HG02981 (cell line): ENCODE results near the gene MAL.

Source experiments
- ATAC-seq: cut with Tn5 transposase; IDR thresholded peaks from one replicate; pipeline ENCODE4 v1.9.1; 2021; ENCODE audit warnings: mild to moderate bottlenecking, moderate library complexity; ENCODE audit not compliant: unreplicated experiment

Gene MAL

GRCh38 chr2:95025406-95026319, at the start of gene MAL:
TSS of gene MAL (plus strand) at chr2:95025708. CDS start at chr2:95025793, 85 bp downstream.
- no peak for ATAC-seq

DNA sequence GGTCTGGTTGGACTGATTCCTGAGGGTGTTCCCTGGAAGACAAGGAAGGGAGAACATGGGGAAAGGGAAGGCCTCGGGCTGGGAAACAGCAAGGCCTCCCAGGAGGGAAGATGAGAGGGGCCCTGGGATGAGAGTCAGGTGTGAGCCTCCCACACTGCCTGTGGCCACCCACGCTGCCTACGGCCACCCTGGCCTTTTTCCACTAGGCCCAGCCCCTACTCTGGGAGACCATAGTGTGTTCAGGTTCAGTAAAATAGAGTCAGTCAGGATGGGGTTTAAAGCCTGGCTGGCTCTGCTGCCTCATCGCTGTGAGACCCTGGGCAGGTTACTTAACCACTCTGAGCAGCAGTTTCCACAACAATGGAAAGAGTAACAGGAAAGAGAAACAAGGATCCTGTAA, 47.7 kb upstream of the MAL start:
- ATAC-seq = no peak

DNA sequence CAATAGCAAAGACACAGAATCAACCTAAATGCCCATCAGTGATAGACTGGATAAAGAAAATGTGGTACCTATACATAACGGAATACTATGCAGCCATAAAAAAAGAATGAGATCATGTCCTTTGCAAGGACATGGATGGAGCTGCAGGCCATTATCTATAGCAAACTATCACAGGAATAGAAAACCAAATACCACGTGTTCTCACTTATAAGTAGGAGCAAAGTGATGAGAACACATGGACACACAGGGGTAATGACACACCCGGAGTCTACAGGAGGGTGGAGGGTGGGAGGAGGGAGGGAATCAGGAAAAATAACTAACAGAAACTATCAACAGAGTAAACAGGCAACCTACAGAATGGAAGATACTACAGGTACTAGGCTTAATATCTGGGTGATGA, 46.6 kb upstream of the MAL start:
- no peak for ATAC-seq

GRCh38 chr2:94979406-94980375, 45.8 kb upstream of the MAL start:
- no peak for ATAC-seq

DNA sequence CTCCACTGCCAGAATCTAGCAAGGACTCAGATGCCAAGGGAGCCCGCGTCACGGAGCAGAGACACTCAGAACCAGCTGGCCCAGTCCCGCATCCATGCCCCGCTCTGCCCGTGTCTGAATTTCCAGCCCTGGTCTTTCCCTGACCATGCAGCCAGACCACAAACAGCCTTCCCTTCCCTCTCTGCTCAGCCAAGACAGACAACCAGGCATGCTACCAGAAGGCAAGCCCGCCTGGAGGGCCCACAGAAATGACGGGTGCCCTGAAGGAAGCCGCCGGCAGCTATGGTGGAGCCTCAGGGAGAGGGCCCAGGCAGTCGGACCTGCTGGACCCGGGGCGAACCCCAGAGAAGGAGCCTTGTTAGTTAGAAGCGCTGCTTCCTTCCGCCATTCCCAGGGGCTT, 45.1 kb upstream of the MAL start:
- no peak for ATAC-seq

DNA sequence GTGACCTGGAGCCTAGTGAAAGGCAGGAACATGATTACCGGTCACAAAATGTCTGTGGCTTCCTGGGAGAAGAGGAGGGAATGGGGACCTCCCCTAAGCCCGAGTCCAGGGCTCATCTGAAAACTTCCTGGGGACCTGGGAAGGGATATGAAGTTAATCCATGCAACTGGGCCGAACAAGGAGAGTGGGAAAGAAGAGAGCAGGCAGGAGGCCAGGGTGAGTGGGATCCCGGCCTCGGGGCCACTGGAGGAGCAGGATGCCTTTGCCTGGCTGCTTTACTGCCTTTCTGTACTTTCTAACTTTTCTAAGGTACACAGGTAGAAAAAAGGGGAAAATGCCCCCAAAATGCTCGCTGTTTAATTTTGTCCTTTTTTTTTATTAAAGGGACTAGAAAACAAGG, 43.4 kb upstream of the MAL start:
- no peak for ATAC-seq

DNA sequence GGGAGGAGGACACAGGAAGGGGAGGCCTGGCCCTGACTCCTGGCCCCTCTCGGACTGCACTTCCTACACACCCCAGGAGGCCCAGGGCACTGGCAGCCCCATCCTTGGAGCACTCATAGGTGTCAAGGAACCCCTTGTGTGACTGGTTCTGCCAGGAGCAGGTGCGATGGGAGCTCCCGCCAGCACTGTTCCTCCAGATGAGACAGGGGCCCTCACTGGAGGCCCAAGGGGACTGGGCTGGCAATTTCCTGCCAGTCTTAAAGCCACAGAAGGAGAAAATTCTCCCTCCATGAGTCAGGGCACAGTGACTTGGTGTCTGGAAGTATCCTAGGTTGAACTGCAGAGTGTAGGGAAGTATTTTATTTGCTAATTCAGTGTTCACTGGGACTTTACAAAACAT, 42.8 kb upstream of the MAL start:
- no peak for ATAC-seq

DNA sequence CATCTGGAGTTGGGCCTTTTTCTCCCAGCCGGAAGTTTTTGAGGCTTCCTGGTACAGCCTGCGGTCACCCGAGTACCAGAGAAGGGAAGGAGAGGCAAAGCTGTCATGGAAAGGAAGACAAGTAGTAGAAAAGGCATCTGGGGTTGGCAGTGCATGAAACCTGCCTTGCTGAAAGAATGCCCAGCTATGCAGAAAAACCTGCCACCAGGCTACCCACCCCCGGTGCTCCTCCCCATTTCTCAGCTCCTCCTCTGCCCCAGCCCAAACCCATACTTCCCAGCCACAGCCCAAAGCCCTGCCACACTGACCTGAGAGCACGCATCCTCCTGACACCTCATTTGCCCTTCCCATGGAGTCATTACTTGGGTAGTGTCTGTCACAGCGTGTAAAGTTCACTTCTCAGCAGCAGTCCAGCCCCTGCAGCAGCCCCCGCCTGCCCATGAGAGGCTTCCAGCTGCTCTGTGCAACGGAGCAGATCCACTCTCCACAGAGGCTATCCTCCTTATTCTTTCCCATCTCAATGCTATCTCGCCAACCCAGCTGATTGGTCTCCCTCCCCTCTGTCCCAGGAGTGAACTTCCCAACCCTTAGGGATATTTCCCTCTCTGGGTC, 40.4 kb upstream of the MAL start:
- no peak for ATAC-seq

GRCh38 chr2:94985636-94986035, 39.9 kb upstream of the MAL start:
- no peak for ATAC-seq

DNA sequence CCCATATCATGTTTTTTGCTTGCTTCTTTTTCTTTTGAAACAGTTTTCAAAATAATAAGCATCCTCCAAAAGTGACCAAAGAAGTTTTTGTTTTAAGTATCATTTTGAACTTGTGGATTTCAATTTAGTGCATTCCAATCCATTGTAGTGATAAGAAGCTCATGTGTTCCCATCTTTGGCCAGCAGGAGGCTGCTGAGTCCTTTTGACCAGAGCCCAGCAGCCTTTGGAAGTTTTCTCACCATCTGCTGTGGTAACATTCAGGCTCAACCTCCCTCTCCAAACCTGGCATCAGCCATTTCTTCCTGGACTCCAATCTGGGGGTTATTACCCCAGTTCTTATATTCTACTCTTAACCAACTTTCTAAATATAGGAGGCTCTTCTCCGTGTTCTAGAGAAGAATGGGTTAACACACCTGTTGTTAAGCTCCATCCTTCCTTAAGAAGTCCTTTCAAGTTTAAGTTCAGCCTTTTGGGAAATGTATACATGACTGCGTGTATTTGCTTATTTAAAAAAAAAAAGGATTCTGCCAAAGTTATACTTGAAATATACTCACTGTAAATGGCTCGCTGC, 39.0 kb upstream of the MAL start:
- ATAC-seq = peak; percentile 82

- ATAC-seq = no peak
Measured at GRCh38 chr2:94987074-94988020, 38.2 kb upstream of the MAL start.

GRCh38 chr2:94990956-94991355, 34.6 kb upstream of the MAL start:
- ATAC-seq = no peak

- no peak for ATAC-seq
Measured at GRCh38 chr2:94992360-94992759, 33.1 kb upstream of the MAL start.

GRCh38 chr2:94993176-94994062, 32.1 kb upstream of the MAL start:
- ATAC-seq = no peak

- ATAC-seq = no peak
Measured at GRCh38 chr2:94994063-94994913, 31.2 kb upstream of the MAL start.

GRCh38 chr2:94994914-94995552, 30.5 kb upstream of the MAL start:
- no peak for ATAC-seq

GRCh38 chr2:94995553-94996304, 29.8 kb upstream of the MAL start:
- no peak for ATAC-seq
